CD1c-positive myeloid dendritic cell (primary cell): ENCODE measurements around the gene GPR141.

Source experiments
- DNase-seq: peaks from one replicate; pipeline ENCODE4 v3.0.0-alpha.2; 2016; ENCODE audit errors: extremely low spot score

Gene GPR141

GRCh38 chr7:37784015-37784414 is 100.4 kb downstream of the GPR141 start:
- no peak for DNase-seq

- peak; percentile 84 for DNase-seq
These were observed 103.4 kb downstream of the GPR141 start for GRCh38 chr7:37786741-37787569.
